Occipital lobe (tissue), 2 donors: ENCODE data around the gene C10orf67. TPM values are rescaled to one million over a fixed set of nuclear protein-coding genes. Genes with fewer than 3 reads are reported as not detected.
"Not testable (repeated sequence)": the region's sequence is repeated elsewhere in the genome, so short reads cannot be mapped to it uniquely, and the experiment has no call there.

Experiments used
- DNase-seq: peaks from one replicate; lab custom pipeline; 2025; lab: John Stamatoyannopoulos, UW
- total RNA-seq: library from RNA; depleted of rRNA; stranded (reverse); fragments of >200 nt; gene quantifications from one replicate; pipeline ENCODE4 v1.2.3, GENCODE V29; 2014

C10orf67 gene
- total RNA-seq: 0.16 TPM

DNA sequence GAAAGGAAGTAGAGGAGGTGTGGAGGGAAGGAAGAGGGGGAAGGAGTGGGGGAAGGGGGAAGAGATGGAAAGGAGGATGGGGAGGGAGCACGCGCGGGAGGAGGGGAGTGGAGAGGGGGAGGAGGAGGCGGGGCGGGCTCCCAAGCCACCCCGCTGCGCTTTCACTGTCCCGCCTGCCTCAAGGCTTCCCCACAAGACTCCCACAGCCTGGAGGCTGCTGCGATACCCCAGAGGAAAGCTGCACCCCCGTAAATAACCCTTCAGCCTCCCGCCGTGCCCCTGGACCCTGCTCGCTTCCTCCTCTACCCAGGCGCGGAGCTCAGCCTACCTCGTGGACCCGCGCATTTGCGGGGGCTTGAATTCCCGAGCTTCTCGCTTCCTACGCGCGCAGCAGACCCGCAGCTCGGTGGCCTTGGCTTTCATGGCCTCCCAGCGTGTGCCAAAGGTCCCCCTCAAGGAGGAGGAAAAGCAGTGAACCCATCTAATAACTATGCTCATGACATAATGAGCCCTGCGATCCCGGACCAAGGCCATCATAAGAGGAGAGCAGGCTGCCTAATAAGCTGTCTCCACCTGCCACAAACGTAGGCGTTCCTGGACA, at the start of gene C10orf67:
C10orf67 (minus strand) TSS at position 557 of the 601 bp plus-strand sequence; CDS start at position 534, 23 bp downstream.
- peak; percentile 53 for DNase-seq

GRCh38 chr10:23391821-23392220, 47.2 kb upstream of the C10orf67 start:
- DNase-seq: no peak

DNA sequence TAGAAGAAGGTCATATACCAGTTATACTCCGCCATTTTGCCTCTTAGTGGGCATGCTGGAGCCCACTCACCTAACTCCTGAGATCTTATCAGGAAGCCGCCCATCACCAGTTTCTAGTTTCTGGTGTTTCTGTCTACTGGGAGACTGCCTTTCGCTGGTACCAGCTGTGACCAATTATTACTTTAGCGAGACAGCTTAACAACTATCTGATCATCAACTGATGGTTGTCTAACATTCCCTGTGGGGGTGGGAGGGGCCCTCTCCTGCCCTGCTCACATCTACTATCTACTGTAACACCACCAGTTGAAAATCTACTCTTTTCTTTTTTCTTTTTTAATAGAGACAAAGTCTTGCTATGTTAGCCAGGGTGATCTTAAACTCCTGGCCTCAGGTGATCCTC, 46.2 kb upstream of the C10orf67 start:
- no peak for DNase-seq

DNA sequence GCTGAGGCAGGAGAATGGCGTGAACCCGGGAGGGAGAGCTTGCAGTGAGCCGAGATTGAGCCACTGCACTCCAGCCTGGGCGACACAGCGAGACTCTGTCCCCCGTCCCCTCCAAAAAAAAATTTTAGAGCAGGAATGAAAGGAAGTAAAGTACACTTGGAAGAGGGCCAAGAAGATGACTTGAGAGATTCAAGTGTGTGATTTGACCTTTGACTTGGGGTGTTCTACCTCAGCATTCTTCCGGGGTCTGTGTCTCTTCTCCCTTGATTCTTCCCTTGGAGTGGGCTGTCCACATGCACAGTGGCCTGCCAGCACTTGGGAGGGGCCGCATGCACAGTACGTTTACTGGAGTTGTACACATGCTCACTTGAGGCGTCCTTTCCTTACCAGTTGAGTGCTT, 45.8 kb upstream of the C10orf67 start:
- DNase-seq: not testable (repeated sequence)

DNA sequence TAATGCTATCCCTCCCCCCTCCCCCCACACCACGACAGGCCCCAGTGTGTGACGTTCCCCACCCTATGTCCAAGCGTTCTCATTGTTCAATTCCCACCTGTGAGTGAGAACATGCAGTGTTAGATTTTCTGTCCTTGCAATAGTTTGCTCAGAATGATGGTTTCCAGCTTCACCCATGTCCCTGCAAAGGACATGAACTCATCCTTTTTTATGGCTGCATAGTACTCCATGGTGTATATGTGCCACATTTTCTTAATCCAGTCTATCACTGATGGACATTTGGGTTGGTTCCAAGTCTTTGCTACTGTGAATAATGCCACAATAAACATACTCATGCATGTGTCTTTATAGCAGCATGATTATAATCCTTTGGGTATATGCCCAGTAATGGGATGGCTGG, 42.9 kb upstream of the C10orf67 start:
- DNase-seq: not testable (repeated sequence)

DNA sequence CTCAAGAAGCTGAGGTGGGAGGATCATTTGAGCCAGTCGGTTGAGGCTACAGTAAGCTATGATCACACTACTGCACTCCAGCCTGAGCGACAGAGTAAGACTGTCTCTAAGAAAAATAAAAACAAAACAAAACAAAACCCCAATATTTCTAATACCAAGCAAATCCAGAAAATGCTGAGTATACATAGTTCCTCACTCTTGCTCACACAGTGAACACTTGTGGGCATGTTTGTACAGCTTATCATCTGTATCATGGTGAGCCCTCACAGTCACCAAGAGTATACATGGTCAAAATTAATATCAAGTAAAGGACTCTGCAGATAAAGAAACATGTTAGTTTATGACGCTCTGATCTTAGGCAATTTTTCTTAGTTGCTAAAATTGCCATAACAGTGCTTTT, 41.5 kb upstream of the C10orf67 start:
- DNase-seq: no peak

GRCh38 chr10:23384364-23384763, 39.8 kb upstream of the C10orf67 start:
- no peak for DNase-seq

DNA sequence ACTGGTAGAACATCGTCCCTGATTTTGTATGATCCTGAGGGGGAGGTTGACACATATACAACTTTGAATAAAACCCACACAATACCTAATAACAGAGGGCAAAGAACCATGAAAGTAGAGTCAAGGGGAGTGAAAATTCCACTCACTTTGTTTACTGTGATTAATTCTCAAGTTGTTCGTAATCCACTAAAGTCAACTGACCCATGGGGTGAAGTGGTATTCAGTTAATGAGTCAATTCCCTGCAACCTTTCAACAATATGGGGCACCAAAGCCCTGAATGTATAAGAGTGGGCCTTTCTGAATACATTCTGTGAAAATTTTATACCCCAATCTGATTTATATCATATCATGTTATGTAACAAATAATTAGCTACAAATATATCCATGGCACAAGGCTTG, 39.0 kb upstream of the C10orf67 start:
- no peak for DNase-seq

- DNase-seq: no peak
Measured at GRCh38 chr10:23381298-23382040, 36.9 kb upstream of the C10orf67 start.

DNA sequence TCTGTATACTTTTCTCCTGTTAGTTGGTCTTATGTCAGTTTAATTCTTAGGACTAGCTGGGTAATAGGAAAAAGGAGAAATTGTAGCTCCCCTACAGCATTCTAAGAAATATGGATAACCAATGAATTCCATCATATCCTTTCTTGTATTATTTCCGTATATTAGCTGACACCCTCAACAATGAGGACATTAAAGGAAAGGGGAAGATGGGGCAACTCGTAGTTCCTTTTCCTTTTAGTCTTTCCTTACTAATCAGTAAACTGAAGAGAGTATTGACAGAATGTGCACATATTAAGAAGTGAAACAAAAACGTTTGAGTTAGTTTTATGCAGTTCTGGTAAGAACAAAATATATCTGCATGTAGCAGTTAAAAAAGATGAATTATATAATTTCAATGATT, 35.1 kb upstream of the C10orf67 start:
- DNase-seq: no peak

- DNase-seq: no peak
Measured at GRCh38 chr10:23376229-23376655, 31.6 kb upstream of the C10orf67 start.

DNA sequence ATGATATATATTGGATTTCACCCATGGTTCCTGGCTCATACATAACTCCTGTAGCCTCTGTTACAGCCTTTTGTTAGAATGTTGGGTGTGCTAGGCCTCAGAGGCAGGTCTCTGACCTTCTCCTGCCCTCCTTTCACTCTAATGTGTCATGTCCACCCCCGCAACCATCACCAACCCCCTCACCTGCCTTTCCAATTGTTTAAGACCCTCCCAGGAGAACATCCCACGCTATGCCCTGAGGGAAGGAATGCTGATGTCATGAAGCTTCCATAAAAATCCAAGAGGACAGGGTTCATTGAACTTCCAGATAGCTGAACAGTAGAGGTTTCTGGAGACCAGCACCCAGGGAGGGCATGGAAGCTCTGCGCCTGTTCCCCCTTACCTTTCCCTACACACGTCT, 30.8 kb upstream of the C10orf67 start:
- DNase-seq: no peak

GRCh38 chr10:23373156-23373555, 28.6 kb upstream of the C10orf67 start:
- no peak for DNase-seq

GRCh38 chr10:23371073-23371472, 26.5 kb upstream of the C10orf67 start:
- DNase-seq: no peak

DNA sequence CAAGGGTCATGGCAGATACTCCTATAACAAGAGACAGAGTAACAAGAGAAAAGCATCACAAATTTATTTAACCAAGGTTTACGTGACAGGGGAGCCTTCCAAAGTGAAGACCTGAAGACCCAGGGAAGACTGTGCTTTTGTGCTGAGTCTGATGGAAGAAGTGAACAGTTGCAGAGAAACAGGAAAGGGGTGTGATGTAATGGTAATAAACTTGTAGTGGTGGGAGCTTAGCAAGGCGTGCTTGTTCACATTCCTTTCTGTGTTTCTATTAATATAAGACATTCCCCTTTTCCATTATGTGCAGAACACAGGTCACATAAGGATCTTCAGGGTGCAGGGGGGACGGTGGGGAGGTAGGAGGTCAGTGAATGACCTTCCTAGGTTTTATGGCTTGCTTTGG, 25.5 kb upstream of the C10orf67 start:
- DNase-seq: no peak

GRCh38 chr10:23368816-23369640, 24.4 kb upstream of the C10orf67 start:
- no peak for DNase-seq

GRCh38 chr10:23367896-23368595, 23.4 kb upstream of the C10orf67 start:
- no peak for DNase-seq

GRCh38 chr10:23365417-23366030, 20.9 kb upstream of the C10orf67 start:
- not testable (repeated sequence) for DNase-seq

DNA sequence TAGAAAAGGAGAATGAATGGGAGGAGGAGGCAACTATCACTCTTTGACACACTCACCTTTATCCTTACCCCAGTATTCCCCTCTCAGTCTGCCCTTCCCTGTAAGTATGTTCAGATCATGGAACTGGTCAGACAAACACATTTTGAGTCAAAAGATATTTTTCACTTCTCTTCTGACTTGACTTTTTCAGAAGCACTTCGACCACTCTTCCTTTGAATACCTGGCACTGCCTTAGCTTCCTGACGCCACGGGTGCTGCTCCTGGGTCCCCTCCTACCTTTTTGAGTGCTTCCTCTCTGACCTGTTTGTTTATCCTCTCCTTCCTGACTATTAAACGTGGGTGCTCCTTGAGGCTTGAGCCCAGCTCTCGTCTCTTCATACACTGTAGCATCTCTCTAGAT, 19.8 kb upstream of the C10orf67 start:
- no peak for DNase-seq

GRCh38 chr10:23363793-23364135, 19.2 kb upstream of the C10orf67 start:
- DNase-seq: no peak
